ENCODE results near the gene NIFK.
"Not testable (repeated sequence)": the region's sequence is repeated elsewhere in the genome, so short reads cannot be mapped to it uniquely, and the experiment has no call there.

NIFK gene

DNA sequence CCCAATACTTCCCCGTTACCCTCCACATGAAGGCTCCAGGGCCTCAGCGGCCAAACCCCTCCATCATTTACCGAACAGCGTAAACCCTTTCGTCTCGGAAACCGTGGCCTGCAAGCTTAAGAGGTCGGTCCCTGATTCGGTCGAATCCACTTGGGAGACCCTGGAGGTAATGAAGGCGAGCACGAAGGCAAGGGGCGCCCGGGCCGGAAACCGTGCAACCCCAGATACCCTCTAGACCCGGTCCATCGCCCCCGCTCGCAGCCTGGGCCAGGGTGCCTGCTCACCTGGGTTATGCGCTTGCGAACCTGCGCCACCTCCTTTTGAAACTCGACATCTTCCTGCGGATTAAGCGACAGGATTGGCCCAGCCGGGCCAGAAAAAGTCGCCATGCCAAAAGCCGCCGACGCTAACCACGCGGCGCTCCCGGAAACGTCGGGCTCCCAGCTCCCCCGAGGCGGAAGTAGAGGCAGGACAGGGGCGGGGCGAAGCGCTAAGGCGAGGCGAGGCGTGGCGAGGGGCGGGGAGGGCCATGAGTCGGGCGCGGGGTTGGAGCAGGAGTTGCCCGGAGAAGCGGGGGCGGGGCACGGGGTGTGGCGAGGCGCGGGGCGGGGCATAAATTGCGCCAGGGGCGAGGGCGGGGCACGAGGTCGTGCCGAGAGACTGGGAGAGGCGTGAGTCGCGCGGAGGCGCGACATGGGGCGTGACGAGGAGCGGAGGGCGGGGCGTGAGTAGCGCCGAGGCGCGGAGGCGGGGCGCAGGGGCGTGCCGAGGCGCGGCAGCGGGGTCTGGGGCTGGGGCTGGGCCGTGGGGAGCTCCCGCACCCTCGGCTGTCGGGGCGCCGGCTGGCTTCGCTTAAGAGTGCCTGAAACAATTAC lies at the start of gene NIFK:
Gene NIFK (minus strand): TSS at position 414 of the 875 bp plus-strand sequence. CDS start 25 bp downstream, at position 389.
- DNase-seq = peak; percentile 100

DNA sequence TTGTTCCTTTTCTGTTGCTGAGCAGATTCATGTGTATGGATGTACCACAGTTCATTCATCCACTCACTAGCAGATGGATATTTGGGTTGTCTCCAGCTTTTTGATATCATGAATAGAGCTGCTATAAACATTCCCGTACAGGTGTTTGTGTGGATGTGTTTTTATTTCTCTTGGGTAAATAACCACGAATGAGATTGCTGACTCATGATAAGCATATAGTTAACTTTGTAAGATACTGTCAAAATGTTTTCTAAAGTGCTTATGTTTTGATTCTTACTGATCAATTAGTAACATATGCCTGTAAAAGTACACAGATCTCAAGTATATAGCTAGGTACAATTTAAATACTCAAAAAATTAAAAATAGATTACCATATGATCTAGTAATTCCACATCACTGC lies 46.5 kb upstream of the NIFK start:
- no peak for DNase-seq

DNA sequence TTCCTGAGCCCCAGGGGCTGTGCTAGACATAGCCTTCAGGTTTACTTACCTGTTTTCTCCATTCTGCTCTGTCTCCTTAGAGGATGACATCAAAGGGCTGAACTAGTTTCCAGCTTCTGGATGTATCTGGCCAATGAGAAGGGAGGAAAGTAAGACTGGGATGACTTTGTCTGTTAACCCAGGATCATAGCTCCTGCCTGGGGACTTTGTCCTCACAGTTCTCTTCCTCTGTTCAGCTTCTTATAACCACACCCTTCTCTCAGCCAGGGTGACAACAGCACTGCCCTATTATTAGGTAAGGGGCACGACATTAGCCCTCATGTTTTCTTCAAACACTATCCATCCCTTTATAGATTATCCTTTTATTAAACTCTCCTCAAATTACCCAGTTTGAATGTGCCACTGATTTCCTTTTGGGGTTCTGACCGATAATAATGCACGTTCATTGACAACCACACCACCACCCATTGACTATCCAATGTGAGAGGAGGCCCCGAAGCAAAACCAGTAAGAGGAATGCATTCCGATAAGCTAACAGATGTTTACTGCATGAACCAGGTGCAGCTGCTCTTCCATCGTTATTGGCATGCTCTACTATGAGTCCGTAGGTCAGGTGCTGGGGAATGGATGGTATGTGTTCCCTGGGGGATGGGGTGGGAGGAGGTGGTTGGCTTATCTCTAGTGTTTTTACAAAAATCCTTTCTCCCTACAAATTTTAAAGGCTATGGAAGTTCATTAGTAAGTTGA lies 42.2 kb upstream of the NIFK start:
- no peak for DNase-seq

DNA sequence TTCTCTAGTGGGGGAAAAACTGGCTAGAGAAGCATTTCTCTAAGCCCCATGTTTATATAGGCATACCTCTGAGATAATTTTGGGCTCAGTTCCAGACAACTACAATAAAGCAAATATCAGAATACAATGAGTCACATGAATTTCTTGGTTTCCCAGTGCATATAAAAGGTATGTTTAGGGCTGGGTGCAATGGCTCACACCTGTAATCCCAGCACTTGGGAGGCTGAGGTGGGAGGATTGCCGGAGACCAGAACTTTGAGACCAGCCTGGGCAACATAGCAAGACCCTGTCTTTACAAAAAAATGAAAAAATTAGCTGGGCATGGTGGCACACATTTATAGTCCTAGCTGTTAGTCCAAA lies 41.0 kb upstream of the NIFK start:
- DNase-seq = no peak

DNA sequence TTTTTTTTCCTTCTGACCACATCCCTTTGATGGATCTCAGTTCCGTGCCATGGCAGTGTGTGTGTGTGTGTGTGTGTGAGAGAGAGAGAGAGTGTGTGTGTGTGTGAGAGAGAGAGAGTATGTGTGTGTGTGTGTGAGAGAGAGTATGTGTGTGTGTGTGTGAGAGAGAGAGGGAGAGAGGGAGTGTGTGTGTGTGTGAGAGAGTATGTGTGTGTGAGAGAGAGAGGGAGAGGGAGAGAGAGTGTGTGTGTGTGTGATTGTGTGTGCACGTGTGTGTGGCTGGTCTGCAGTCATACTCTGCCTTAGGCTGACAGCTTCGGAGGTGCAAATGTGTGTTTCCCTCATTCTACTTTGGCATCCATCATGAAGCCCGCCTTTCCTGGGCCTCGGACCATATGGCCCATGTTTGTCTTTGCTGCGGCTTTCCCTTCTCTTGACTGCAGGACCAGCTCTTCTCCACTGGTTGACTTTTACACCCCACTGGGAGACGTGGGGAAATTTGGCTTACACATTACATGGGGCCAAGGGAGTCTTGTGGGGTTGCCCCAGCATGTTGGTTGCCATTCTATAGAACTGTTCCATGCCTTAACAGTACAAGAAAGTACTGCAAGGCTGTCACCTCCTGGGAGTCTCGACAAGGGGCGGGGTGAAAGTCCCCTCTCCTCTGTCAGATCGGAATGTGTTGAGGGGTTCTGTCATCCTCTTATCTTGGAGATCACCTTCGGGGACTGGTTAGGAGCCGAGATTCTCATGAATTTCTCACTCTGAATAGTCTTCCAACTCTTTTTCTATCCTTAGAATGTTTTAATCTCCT lies 40.4 kb upstream of the NIFK start:
- no peak for DNase-seq

DNA sequence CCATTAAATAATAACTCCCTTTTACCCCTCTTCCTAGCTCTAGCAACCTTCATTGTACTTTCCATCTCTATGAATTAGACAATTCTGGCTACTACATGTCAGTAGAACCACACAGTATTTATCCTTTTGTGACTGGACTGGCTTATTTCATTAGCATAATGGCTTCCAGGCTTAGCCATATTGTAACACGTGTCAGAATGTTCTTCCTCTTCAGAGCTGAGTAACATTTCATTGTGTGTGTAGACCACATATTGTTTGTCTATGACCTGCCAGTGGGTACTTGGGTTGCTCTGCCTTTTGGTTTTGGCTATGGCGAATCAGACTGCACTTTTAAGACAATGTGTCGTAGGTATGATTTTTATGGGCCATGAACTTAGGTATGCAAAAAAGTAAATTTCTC lies 39.7 kb upstream of the NIFK start:
- no peak for DNase-seq

DNA sequence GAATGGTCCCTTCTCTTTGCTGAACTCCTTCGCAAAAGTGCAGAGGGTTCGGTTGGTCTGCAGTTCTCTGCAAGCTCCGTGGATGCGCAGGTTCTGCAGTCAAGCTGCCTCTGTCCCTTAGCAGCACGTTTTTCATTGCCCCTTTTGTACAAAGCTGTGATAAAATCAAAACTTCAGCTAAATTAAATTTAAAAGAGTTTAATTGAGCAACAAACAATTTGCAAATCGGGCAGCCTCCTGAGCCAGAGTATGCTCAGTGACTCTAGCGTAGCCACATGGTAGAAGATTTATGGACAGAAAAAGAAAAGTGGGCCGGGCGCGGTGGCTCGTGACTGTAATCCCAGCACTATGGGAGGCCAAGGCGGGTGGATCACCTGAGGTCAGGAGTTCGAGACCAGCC lies 37.6 kb upstream of the NIFK start:
- no peak for DNase-seq

DNA sequence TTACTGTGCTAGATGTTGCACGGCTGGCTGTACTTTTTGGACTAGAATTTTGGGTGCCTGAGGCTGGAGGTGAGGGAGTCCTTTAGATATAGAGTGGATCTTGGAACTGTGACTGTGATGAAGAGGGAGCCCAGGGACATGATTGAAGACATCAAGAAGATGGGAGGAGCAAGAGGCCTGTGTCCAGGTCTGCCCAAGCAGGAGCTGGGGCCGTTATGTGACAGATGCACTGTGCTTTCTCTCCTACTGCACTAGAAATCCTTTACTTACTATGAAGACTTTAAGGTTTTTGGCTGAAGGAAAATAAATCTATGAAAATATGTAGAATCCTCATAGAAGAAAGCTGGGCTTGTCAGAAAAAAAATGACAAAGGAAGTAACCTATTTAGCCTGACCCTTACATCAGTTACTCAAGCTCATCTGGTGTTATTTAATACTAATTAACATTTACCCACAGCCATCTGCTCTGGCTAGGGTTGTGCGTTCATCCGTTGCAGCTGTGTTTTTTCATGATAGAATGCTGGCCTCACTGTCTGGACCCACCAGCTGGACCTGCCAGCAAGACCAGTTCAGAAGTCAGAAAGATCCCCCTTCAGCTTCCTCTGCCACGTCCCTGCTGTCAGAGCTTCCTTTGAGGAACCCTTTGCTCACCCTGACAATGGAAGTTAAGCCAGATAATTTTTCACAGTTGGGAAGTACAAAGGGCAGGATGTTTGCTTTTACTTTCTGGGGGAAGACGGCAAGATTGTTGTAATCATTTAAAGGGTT lies 35.5 kb upstream of the NIFK start:
- peak; percentile 28 for DNase-seq

DNA sequence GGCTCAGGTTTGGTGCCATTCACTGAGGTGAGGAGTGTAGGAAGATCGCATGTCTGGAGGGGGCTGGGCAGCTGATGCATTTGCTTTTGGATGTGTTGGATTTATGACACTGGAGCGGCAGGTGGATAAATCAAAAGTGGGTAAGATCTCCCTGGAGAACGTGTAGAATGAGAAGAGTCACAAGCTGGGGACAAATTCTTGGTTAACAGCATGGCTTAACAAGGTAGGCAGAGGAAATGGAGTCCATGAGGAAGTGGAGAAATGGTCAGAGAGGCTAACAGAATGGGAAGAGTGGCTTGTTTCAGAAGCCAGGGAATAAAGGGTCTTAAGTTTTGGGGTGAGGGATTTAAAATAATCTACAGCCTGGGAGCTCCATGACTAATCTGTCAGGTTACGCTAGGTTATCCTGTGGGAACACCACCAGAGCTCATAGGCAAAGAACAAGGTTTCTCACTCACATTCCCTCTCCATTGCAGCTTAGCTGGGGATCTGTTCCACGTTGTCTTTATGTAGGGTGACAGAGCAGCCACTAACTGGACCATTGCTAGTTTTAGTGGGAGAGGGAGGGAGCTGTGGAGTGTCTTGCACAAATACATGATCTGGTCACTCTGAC lies 31.6 kb upstream of the NIFK start:
- no peak for DNase-seq

DNA sequence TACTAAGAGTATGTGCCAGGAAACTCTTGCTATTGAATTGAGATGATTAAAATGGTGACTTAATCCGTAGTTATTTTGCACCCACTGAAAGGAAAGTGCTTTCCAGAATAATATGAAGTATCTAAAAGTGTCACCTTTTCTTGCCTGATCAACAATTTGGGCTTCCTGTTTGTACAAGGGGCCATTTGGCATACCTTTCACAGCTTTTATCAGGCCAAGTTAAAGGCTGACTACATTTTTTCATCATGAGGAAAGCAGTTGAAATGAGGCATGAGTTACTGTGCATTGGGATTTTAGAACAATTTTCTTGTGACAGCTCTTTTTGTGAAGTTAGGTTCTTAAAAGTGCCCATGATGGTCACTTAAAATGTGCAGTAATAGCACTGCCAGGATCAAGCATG lies 29.9 kb upstream of the NIFK start:
- DNase-seq = no peak

DNA sequence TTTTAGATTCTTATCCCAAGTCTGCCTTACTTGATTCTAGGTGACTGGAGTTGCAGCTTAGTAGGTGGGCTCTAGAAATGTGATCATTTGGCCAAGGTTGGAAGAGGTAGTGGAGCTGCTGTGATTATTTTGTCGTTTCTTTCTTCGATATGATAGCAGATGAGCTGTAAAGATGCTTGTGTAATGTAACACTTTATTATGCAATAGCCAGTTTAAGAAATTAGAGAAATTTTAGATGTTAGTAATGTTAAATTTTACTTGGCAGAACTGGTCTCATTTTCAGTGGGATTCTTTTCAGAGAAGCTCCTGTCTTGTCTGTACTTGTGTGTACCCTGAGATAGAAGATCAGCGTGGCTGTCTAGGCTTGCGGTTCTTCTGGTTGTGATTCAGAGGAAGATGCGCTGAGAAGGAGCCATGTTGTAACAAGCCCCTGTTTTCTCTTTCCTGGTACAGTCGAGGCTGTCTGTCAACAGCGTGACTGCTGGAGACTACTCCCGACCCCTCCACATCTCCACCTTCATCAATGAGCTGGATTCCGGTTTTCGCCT lies 28.1 kb upstream of the NIFK start:
- no peak for DNase-seq

DNA sequence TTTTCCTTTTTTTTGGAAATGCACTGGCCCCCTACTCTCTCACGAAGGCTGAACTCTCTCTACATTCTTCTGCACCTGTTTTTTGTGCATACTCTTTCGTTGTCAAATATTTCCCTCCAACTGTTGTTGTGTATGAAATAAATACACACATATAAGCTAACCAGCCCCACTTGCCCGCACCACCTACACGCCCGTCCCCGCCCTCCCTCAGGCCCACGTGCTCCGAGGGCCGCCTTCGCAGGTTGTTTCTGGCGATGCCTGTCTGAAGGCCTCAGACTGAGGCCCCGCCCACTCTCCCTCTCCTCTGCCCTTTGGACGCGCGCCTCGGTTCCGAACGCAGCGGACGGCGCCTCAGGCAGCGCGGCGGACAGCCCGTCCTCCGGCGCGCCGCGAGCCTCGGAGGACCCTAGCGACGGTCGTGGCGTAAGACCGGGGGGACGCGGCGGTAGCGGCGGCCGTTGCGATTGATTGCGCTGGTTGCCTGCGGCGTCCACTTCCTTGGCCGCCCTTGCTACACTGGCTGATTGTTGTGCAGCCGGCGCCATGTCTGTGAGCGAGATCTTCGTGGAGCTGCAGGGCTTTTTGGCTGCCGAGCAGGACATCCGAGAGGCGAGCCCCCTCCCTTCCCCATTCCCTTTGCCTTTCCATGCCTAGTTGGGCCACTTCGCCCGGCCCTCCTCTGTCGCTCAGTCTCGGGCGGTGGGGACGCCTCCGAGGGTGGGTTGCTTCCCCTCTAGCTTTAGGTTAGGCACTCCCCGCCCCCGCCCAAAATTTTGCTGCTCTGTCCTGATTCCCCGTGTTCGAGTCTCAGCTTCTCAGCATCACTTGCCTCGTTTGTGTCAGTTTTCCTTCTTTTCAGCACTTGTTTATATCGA lies 18.8 kb upstream of the NIFK start, which contains the start of gene TSN:
Gene TSN (plus strand): TSS at position 415 of the 875 bp plus-strand sequence. CDS start 129 bp downstream, at position 544.
- DNase-seq = peak; percentile 98

DNA sequence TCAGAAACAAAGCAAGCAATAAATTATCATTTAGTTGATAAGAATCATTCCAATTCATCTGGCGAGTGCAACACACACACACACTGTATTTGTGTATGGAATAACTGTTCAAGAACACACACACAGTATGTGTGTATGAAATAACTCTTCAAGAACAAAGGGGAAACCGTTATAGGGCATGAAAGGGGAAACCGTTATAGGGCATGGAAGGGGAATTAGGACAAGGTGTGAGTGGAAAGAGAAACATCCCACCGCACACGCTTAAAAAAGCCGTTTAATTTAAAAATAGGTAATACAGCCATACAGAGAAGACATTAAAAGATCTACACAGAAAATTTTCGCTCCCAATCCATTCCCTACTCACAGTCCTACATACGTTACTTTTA lies 18.2 kb upstream of the NIFK start:
- no peak for DNase-seq

DNA sequence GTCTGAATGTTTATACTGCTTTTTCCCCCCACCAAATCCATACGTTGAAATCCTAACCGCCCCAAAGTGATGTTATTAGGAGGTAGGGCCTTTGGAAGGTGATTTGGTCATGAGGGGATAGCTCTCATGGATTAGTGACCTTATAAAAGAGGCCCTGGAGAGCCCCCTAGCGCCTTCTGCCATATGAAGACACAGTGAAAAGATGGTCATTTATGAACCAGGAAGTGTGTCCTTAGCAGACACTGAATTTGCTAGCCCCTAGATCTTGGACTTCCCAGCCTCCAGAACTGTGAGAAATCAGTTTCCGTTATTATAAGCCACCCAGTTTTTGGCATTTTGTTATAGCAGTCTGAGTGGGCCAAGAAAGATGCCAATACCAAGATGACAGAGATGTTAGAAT lies 11.5 kb upstream of the NIFK start:
- DNase-seq = no peak

DNA sequence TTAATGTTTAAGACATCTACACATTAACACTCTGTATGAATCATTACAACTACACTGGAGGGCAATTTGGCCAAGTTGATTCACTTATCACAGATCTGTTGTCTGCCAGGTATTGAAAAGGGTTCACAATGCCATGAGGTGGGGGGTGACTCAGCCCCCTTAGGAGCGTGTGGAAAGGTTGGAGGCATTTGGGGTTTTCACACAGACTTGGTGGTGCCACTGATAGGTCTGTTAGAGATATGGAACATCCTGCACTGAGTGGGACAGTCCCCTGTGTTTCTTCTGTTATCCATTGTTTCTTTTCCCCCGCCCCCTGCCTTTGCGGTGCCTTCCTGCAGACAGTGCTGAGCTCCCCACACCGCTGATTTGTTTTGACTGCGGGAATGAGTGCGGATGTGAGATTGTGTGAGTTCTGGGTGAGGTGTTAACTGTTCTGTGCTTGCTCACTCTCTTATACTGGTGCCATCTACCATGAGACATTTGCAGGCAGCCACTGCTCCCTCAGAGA lies 9.4 kb upstream of the NIFK start:
- DNase-seq = no peak

DNA sequence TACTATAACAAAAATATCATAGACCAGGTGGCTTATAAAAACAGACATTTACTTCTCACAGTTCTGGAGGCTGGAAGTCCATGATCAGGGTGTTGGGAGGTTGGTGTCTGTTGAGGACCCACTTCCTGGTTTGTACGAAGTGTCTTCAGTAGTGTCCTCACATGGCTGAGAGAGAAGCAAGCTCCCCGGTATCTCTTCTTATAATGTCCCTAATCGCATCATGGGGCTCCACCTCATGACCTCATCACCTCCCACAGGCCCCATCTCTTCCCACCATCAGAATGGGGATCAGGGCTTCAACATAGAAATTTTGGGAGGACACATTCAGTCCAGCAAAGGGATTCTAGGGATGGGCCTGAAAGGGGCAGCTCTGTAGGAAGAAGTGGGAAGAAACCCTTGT lies 4.8 kb upstream of the NIFK start:
- no peak for DNase-seq

DNA sequence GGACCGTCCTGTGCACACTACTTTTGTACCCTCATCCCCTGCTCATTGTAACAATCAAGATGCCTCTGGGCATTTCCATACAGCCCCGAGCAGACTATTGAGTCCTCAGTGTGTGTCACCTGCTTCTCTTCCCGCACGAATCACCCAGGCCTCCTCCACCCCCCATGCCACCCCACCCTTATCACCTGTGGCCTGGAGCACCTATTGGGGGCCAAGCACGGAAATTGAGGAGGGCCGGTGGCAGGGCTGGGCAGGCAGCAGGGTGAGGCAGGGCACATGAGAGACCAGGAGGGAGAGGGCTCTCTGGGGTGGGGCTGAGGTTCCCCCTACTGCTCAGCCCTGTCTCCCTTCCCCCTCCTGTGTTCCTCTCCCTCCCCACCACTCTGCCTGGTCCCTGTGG lies 4.3 kb upstream of the NIFK start:
- DNase-seq = no peak

DNA sequence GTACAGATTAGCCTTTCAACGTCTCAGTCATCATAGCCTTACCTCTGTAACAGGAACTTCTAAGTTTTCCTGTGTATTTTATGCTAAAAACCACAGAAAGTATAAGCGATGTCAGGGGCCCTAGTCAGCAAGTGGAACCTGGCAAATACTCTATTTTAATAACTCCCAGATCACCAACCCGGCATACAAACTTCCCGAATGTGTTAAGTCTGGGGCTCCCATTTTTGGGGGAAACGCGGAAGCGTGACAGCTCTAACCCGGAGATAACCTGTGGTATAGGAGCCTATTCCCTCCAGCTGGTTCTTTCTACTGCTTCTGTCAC lies 574 bp downstream of the NIFK start:
- no peak for DNase-seq

DNA sequence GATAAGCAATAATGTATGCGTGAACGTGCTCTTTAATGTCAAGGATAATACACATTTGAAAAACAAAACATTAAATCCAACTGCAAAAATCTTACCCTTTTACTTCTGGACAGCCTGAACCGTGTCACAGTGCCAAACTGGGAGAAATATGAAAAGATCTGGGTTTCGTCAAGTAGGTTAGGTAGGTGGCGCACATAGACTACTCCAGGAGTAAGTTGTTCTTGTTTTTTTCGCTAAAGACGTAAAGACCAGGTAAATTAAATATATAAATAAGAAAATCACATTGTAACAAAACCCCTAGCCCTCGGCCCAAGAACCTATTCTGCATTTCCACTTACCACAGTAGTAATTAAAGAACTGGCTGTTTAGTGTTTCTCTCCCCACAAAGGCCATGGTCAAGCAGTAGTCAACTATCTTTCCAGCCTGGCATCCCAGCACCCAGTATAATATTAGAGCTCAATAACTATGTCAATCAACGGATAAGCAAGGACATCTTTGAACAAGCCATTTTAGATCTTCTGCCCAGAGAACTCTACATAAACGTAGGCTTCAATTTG lies 1.1 kb downstream of the NIFK start:
- no peak for DNase-seq

DNA sequence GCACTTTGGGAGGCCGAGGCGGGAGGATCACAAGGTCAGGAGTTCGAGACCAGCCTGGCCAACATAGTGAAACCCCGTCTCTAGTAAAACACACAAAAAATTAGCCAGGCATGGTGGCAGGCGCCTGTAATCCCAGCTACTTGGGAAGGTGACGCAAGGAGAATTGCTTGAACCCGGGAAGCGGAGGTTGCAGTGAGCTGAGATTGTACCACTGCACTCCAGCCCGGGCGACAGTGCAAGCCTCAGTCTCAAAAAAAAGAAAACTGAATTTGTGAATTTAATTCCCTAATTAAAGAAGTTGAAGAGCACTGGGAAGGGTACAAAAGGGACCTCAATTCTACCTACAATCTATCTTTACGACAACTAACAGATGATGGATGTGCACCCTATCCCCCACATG lies 2.1 kb downstream of the NIFK start:
- not testable (repeated sequence) for DNase-seq
